Measurements from ENCODE around the gene HORMAD1. TPM values are rescaled to one million over a fixed set of nuclear protein-coding genes. Genes with fewer than 3 reads are reported as not detected.
"Not testable (repeated sequence)": the region's sequence is repeated elsewhere in the genome, so short reads cannot be mapped to it uniquely, and the experiment has no call there.

The HORMAD1 gene, protein sequence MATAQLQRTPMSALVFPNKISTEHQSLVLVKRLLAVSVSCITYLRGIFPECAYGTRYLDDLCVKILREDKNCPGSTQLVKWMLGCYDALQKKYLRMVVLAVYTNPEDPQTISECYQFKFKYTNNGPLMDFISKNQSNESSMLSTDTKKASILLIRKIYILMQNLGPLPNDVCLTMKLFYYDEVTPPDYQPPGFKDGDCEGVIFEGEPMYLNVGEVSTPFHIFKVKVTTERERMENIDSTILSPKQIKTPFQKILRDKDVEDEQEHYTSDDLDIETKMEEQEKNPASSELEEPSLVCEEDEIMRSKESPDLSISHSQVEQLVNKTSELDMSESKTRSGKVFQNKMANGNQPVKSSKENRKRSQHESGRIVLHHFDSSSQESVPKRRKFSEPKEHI
- total RNA-seq (2022) (not detected in 2 replicates), Bru-seq, nascent RNA (percentile 22 among the genes with signal in this experiment), BruChase-seq, experiment 1, labeled RNA remaining after a 6-hour chase (percentile 54 among the genes with signal in this experiment), BruChase-seq, experiment 2, labeled RNA remaining after a 2-hour chase (percentile 41 among the genes with signal in this experiment)
- long read RNA-seq: 0 reads

DNA sequence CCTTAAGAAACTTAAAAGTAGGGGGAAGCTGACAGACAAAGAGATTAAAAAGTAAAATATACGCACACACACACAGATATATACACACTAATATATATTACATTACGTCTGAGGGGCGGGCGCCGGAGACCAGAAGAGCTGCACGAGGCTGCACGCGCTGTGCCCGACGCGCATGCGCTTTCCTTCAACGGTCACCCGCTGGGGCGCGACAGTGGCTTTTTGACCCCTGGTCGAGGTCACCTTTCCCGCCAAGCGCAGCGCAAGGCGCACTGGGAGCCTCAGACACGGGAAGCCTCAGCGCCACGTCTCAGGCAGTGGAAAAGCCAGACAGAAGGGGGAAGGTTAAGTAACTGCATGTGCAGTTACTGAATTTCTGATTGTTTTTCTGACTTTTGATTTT, at the start of gene HORMAD1:
Gene HORMAD1 (minus strand): TSS at position 193 of the 400 bp plus-strand sequence. CDS start 1,390 bp downstream, outside the sequence.
- no peaks in the 10 kb centered on the region for H3K4me1 Mint-ChIP-seq (ENCODE audit: insufficient read depth, unreplicated experiment)
- DNase-seq (ENCODE audit: unreplicated experiment): no peak
- no peaks in the 10 kb centered on the region for H3K36me3 Mint-ChIP-seq (ENCODE audit: insufficient read depth, unreplicated experiment)
- BruUV-seq (replicated peaks): no TSS peak
- H3K27ac Mint-ChIP-seq (ENCODE audit: low read depth, unreplicated experiment): no peak within 1 kb of the TSS
- no peak within 1 kb of the TSS for H3K4me3 Mint-ChIP-seq (ENCODE audit: unreplicated experiment)
- POLR2A ChIA-PET: interaction anchor here (1.0 to 1.5 kb wide), 3 partner anchors 42 to 159 kb away, joined by 4 read pairs; no protein-coding TSS in a partner anchor
- intact Hi-C loops (cut with micrococcal nuclease): no loop called here
- no peaks in the 10 kb centered on the region for H3K27me3 Mint-ChIP-seq (ENCODE audit: insufficient read depth, unreplicated experiment)
- no peak for TF ChIP-seq CTCF (IDR thresholded peaks at IDR 0.05; ENCODE audit: unreplicated experiment)
- CTCF ChIA-PET: no interaction called here
- no peaks in the 10 kb centered on the region for H3K9me3 Mint-ChIP-seq (ENCODE audit: unreplicated experiment)

GRCh38 chr1:150767704-150768103, 47.0 kb upstream of the HORMAD1 start:
- H3K36me3 Mint-ChIP-seq (ENCODE audit: insufficient read depth, unreplicated experiment); H3K9me3 Mint-ChIP-seq (ENCODE audit: unreplicated experiment); H3K27me3 Mint-ChIP-seq (ENCODE audit: insufficient read depth, unreplicated experiment); CTCF ChIA-PET; H3K27ac Mint-ChIP-seq (ENCODE audit: low read depth, unreplicated experiment); BruUV-seq (replicated peaks); intact Hi-C loops (cut with micrococcal nuclease); H3K4me3 Mint-ChIP-seq (ENCODE audit: unreplicated experiment); DNase-seq (ENCODE audit: unreplicated experiment): not testable (repeated sequence)
- H3K4me1 Mint-ChIP-seq (ENCODE audit: insufficient read depth, unreplicated experiment): peaks cover 21% of the 10 kb centered on the region
- POLR2A ChIA-PET: interaction anchor here (0.5 to 1.3 kb wide), 5 partner anchors 12 to 160 kb away, joined by 3 to 5 read pairs (median 3); partner anchors contain the start of gene ENSA

- H3K36me3 Mint-ChIP-seq (ENCODE audit: insufficient read depth, unreplicated experiment); H3K27me3 Mint-ChIP-seq (ENCODE audit: insufficient read depth, unreplicated experiment); DNase-seq (ENCODE audit: unreplicated experiment); intact Hi-C loops (cut with micrococcal nuclease); H3K9me3 Mint-ChIP-seq (ENCODE audit: unreplicated experiment); BruUV-seq (replicated peaks); H3K4me3 Mint-ChIP-seq (ENCODE audit: unreplicated experiment): not testable (repeated sequence)
- CTCF ChIA-PET: interaction anchor here (0.6 to 1.2 kb wide), 5 partner anchors 9 to 444 kb away, joined by 3 to 4 read pairs (median 3); no protein-coding TSS in a partner anchor
- Mint-ChIP-seq H3K27ac (ENCODE audit: low read depth, unreplicated experiment) (peak overlapping the region; percentile 96), H3K4me1 (ENCODE audit: insufficient read depth, unreplicated experiment) (peaks cover 21% of the 10 kb centered on the region)
- POLR2A ChIA-PET: interaction anchor here (1.0 to 1.8 kb wide), 3 partner anchors 14 to 497 kb away, joined by 3 to 6 read pairs (median 3); partner anchors contain the start of gene APH1A
Measured at GRCh38 chr1:150765977-150766301, 45.2 kb upstream of the HORMAD1 start.

DNA sequence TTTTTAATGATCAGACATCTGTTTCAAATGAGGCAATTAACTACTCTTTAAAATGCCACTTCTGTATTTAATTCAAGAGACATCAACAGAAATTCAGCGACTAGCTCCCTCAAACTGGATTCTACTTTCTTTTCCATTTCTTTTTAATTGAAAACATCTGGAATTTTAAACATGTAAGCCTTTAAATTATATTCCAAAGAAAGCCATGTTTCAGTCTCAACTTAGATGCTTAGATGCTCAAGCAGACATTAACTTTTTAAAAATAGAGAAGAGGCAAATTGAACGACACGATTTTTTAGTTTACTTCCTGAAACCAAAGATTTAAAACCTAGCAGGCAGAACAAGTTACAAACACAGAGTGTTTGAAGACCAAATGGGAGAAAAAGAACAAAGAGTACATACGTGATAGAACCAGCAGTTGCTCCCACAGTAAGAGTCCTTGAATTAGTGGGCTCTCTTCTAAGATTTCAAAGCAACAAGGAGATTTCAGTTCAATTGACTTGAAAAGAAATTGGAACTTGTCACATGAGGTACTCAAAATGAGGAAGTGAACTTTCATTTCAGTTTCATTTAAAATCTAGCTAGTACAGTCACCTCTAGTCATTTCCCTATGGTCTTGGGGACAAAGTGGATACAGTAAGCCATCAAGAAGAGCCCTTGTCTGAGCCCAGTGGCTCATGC, 44.7 kb upstream of the HORMAD1 start, which contains the start of gene CTSS:
Gene CTSS (minus strand): TSS at position 483 of the 681 bp plus-strand sequence. CDS start 1,015 bp downstream, outside the sequence.
- Mint-ChIP-seq H3K9me3 (ENCODE audit: unreplicated experiment) (no peaks in the 10 kb centered on the region), H3K36me3 (ENCODE audit: insufficient read depth, unreplicated experiment) (peaks cover 4% of the 10 kb centered on the region), H3K4me1 (ENCODE audit: insufficient read depth, unreplicated experiment) (peaks cover 21% of the 10 kb centered on the region), H3K27me3 (ENCODE audit: insufficient read depth, unreplicated experiment) (no peaks in the 10 kb centered on the region), H3K4me3 (ENCODE audit: unreplicated experiment) (peak within 1 kb of the TSS; percentile 58), H3K27ac (ENCODE audit: low read depth, unreplicated experiment) (peak within 1 kb of the TSS; percentile 96)
- no TSS peak for BruUV-seq (replicated peaks)
- intact Hi-C loops (cut with micrococcal nuclease): no loop called here
- no peak for TF ChIP-seq CTCF (IDR thresholded peaks at IDR 0.05; ENCODE audit: unreplicated experiment)
- DNase-seq (ENCODE audit: unreplicated experiment): peak; percentile 8
- ChIA-PET POLR2A (interaction anchor here (1.0 to 2.4 kb wide), 5 partner anchors 14 to 496 kb away, joined by 3 to 16 read pairs (median 5); partner anchors contain the start of genes APH1A, GOLPH3L and MCL1), CTCF (interaction anchor here (0.6 to 1.2 kb wide), 5 partner anchors 9 to 445 kb away, joined by 3 to 4 read pairs (median 4); no protein-coding TSS in a partner anchor)
